Neural progenitor cell (in vitro differentiated cells): Measurements from ENCODE around the gene ELL3. TPM values are rescaled to one million over a fixed set of nuclear protein-coding genes. Genes with fewer than 3 reads are reported as not detected.

Experiments
- DNase-seq: peaks from one replicate; pipeline ENCODE4 v3.0.0-alpha.2; 2016; ENCODE audit warnings: low spot score
- H2AFZ ChIP-seq: fragments of 200-600 bp; sonication (generic); replicated peaks from 2 replicates; pipeline ENCODE4 v1.6.1; 2016; ENCODE audit warnings: antibody characterized with exemption
- H3F3A ChIP-seq: fragments of 200-600 bp; sonication (generic); 2 replicates; pipeline ENCODE4 v1.6.1; 2016; ENCODE audit warnings: antibody characterized with exemption, low read depth
- H3K27ac ChIP-seq: fragments of 200-600 bp; sonication (generic); 2 replicates; pipeline ENCODE4 v1.5.1; 2016; ENCODE audit warnings: mild to moderate bottlenecking
- H3K27me3 ChIP-seq: fragments of 200-600 bp; sonication (generic); 2 replicates; pipeline ENCODE4 v1.6.1; 2016; ENCODE audit warnings: mild to moderate bottlenecking, moderate library complexity
- H3K36me3 ChIP-seq: fragments of 200-600 bp; sonication (generic); 2 replicates; pipeline ENCODE4 v1.5.1; 2016
- H3K4me1 ChIP-seq: fragments of 200-600 bp; sonication (generic); 2 replicates; pipeline ENCODE4 v1.6.1; 2016; ENCODE audit warnings: mixed run types
- H3K4me2 ChIP-seq: fragments of 200-600 bp; sonication (generic); 2 replicates; pipeline ENCODE4 v1.6.1; 2016
- H3K4me3 ChIP-seq: fragments of 200-600 bp; sonication (generic); 2 replicates; pipeline ENCODE4 v1.5.1; 2016
- H3K79me2 ChIP-seq: fragments of 200-600 bp; sonication (generic); 2 replicates; pipeline ENCODE4 v1.6.1; 2016; ENCODE audit warnings: low read depth
- H3K9ac ChIP-seq: fragments of 200-600 bp; sonication (generic); 2 replicates; pipeline ENCODE4 v1.6.1; 2016
- H3K9me3 ChIP-seq: fragments of 200-600 bp; sonication (generic); 2 replicates; pipeline ENCODE4 v1.5.1; 2016; ENCODE audit warnings: low read depth
- H4K20me1 ChIP-seq: fragments of 200-600 bp; sonication (generic); 2 replicates; pipeline ENCODE4 v1.6.1; 2016; ENCODE audit warnings: low read depth
- H3K27ac Mint-ChIP-seq: 3 replicates; pipeline ENCODE4 v1.8.0; 2021; ENCODE audit warnings: mixed read lengths
- H3K27me3 Mint-ChIP-seq: 2 replicates; pipeline ENCODE4 v1.8.0; 2022; ENCODE audit warnings: low read depth, mild to moderate bottlenecking, inconsistent platforms, moderate library complexity, mixed read lengths; ENCODE audit not compliant: insufficient read depth
- H3K36me3 Mint-ChIP-seq: 3 replicates; pipeline ENCODE4 v1.8.0; 2021; ENCODE audit warnings: mixed read lengths
- H3K4me1 Mint-ChIP-seq: 3 replicates; pipeline ENCODE4 v1.8.0; 2021; ENCODE audit warnings: mixed read lengths
- H3K4me3 Mint-ChIP-seq: 3 replicates; pipeline ENCODE4 v1.8.0; 2021; ENCODE audit warnings: mild to moderate bottlenecking, moderate library complexity, mixed read lengths
- H3K9me3 Mint-ChIP-seq: 3 replicates; pipeline ENCODE4 v1.8.0; 2020; ENCODE audit warnings: mixed read lengths
- CTCF ChIP-seq: fragments of 200-600 bp; sonication (generic); IDR thresholded peaks from 2 replicates; pipeline ENCODE4 v1.5.1; 2017; ENCODE audit warnings: antibody characterized with exemption, mild to moderate bottlenecking
- EZH2 ChIP-seq: fragments of 200-600 bp; sonication (generic); IDR thresholded peaks from 2 replicates; pipeline ENCODE4 v1.6.1; 2017; ENCODE audit warnings: antibody characterized with exemption, mild to moderate bottlenecking, moderate library complexity
- EZH2phosphoT487 ChIP-seq: fragments of 200-600 bp; sonication (generic); IDR thresholded peaks from 2 replicates; pipeline ENCODE4 v1.6.1; 2017; ENCODE audit warnings: antibody characterized with exemption
- total RNA-seq: library from RNA; depleted of rRNA; stranded (reverse); fragments of >200 nt; gene quantifications from 2 replicates; pipeline ENCODE4 v1.2.3, GENCODE V29; 2015; ENCODE audit warnings: low replicate concordance

The ELL3 gene
- total RNA-seq, 1 donor from 2014 or later: 5.1 TPM

GRCh38 chr15:43775411-43775965 is 1.3 kb downstream of the ELL3 start:
- Histone ChIP-seq H3K9me3 (no peaks in the 10 kb centered on the region), H3K79me2 (no peaks in the 10 kb centered on the region), H2AFZ (no peak overlapping the region), H3K4me3 (peak overlapping the region; percentile 53), H3K4me1 (no peaks in the 10 kb centered on the region), H3K4me2 (peak overlapping the region; percentile 88), H3K36me3 (peaks cover 15% of the 10 kb centered on the region), H3K27me3 (peaks cover 19% of the 10 kb centered on the region), H3K9ac (no peak overlapping the region), H3K27ac (no peak overlapping the region), H4K20me1 (peaks cover 11% of the 10 kb centered on the region), H3F3A (peaks cover 61% of the 10 kb centered on the region)
- Mint-ChIP-seq H3K4me1 (no peaks in the 10 kb centered on the region), H3K27me3 (peaks cover 7% of the 10 kb centered on the region), H3K4me3 (peak overlapping the region; percentile 4), H3K9me3 (no peaks in the 10 kb centered on the region), H3K27ac (peak overlapping the region; percentile 85), H3K36me3 (peaks cover 15% of the 10 kb centered on the region)
- peak; percentile 35 for TF ChIP-seq CTCF
- no peak for TF ChIP-seq EZH2
- DNase-seq: peak; percentile 40

DNA sequence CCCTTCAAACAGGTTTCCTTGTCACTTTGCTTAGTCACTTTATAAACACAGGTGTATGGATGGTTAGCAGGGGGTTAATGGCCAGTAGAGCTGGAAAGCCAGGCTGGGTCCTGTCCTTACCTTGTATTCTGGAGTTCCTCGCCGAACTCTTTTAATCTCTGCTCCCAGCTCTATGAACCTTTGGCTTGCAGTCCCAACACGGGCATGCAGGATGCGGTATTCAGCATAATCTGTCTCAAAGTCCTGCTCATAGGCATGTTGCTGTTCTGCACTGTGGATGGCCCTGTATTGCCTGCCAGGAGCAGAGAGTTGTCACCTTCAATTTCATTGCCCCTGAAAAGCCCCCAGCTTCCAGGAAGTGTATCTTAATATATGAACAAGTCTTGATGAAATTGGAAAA is 2.7 kb downstream of the ELL3 start:
- Histone ChIP-seq H3K27ac (no peak overlapping the region), H3K27me3 (peaks cover 19% of the 10 kb centered on the region)

GRCh38 chr15:43772624-43773023 is 4.1 kb downstream of the ELL3 start:
- H4K20me1 ChIP-seq: peaks cover 16% of the 10 kb centered on the region
- no peaks in the 10 kb centered on the region for H3K4me1 ChIP-seq
- Mint-ChIP-seq H3K27me3 (peaks cover 5% of the 10 kb centered on the region), H3K27ac (no peak overlapping the region), H3K36me3 (peaks cover 35% of the 10 kb centered on the region), H3K9me3 (no peaks in the 10 kb centered on the region), H3K4me1 (no peaks in the 10 kb centered on the region), H3K4me3 (no peak overlapping the region)
- H3K27ac ChIP-seq: no peak overlapping the region
- no peak for DNase-seq
- H3K27me3 ChIP-seq: peaks cover 19% of the 10 kb centered on the region
- peaks cover 34% of the 10 kb centered on the region for H3K36me3 ChIP-seq
- H3K4me3 ChIP-seq: no peak overlapping the region
- peaks cover 84% of the 10 kb centered on the region for H3F3A ChIP-seq
- no peak overlapping the region for H2AFZ ChIP-seq
- no peaks in the 10 kb centered on the region for H3K79me2 ChIP-seq
- H3K9ac ChIP-seq: no peak overlapping the region
- no peak overlapping the region for H3K4me2 ChIP-seq
- TF ChIP-seq CTCF (no peak), EZH2 (no peak), EZH2phosphoT487 (no peak)
- no peaks in the 10 kb centered on the region for H3K9me3 ChIP-seq

More for the DNA sequence above, 2.7 kb downstream of the ELL3 start:
- Histone ChIP-seq H3K4me1 (no peaks in the 10 kb centered on the region), H3F3A (peaks cover 71% of the 10 kb centered on the region), H3K4me2 (no peak overlapping the region), H4K20me1 (peaks cover 16% of the 10 kb centered on the region), H3K4me3 (no peak overlapping the region), H3K36me3 (peaks cover 28% of the 10 kb centered on the region), H3K9me3 (no peaks in the 10 kb centered on the region), H3K79me2 (no peaks in the 10 kb centered on the region), H3K9ac (no peak overlapping the region), H2AFZ (no peak overlapping the region)
- Mint-ChIP-seq H3K9me3 (no peaks in the 10 kb centered on the region), H3K4me1 (no peaks in the 10 kb centered on the region), H3K36me3 (peaks cover 24% of the 10 kb centered on the region), H3K4me3 (no peak overlapping the region), H3K27ac (no peak overlapping the region), H3K27me3 (peaks cover 7% of the 10 kb centered on the region)
- no peak for TF ChIP-seq EZH2phosphoT487
- TF ChIP-seq CTCF: no peak
- no peak for TF ChIP-seq EZH2
- no peak for DNase-seq
